GM21526 (cell line): ENCODE results near the gene PACS1.

Source experiments
- ATAC-seq: cut with Tn5 transposase; IDR thresholded peaks from one replicate; pipeline ENCODE4 v1.9.1; 2021; ENCODE audit warnings: moderate library complexity; ENCODE audit not compliant: unreplicated experiment, low FRiP score

Gene PACS1

GRCh38 chr11:66131937-66132632 lies 62.0 kb downstream of the PACS1 start:
- ATAC-seq: no peak

- no peak for ATAC-seq
Measured at GRCh38 chr11:66133216-66133775, 63.2 kb downstream of the PACS1 start.

GRCh38 chr11:66136752-66137123 lies 66.7 kb downstream of the PACS1 start:
- no peak for ATAC-seq

GRCh38 chr11:66139817-66140404 lies 69.8 kb downstream of the PACS1 start:
- no peak for ATAC-seq

GRCh38 chr11:66142370-66143263 lies 72.5 kb downstream of the PACS1 start:
- ATAC-seq: no peak

GRCh38 chr11:66143264-66143566 lies 73.1 kb downstream of the PACS1 start:
- no peak for ATAC-seq

- ATAC-seq: no peak
Measured at GRCh38 chr11:66143996-66144678, 74.1 kb downstream of the PACS1 start.

- no peak for ATAC-seq
Measured at GRCh38 chr11:66146074-66146473, 76.0 kb downstream of the PACS1 start.

- no peak for ATAC-seq
Measured at GRCh38 chr11:66146940-66147339, 76.9 kb downstream of the PACS1 start.

- no peak for ATAC-seq
Measured at GRCh38 chr11:66150140-66150539, 80.1 kb downstream of the PACS1 start.

GRCh38 chr11:66150725-66151124 lies 80.7 kb downstream of the PACS1 start:
- ATAC-seq: no peak

GRCh38 chr11:66151273-66151672 lies 81.2 kb downstream of the PACS1 start:
- ATAC-seq: no peak

GRCh38 chr11:66154109-66154508 lies 84.0 kb downstream of the PACS1 start:
- no peak for ATAC-seq

GRCh38 chr11:66155387-66156073 lies 85.5 kb downstream of the PACS1 start:
- no peak for ATAC-seq

GRCh38 chr11:66157182-66157864 lies 87.3 kb downstream of the PACS1 start:
- no peak for ATAC-seq

GRCh38 chr11:66158156-66158555 lies 88.1 kb downstream of the PACS1 start:
- no peak for ATAC-seq

GRCh38 chr11:66159324-66159984 lies 89.4 kb downstream of the PACS1 start:
- no peak for ATAC-seq

GRCh38 chr11:66160709-66161108 lies 90.6 kb downstream of the PACS1 start:
- ATAC-seq: no peak

- ATAC-seq: no peak
Measured at GRCh38 chr11:66168289-66168688, 98.2 kb downstream of the PACS1 start.
